IMR-90 (cell line): ENCODE data around the gene COPS7A. TPM values are rescaled to one million over a fixed set of nuclear protein-coding genes. Genes with fewer than 3 reads are reported as not detected.

Experiments
- ATAC-seq: fragments of 200-7000 bp; cut with Tn5 transposase; 2 replicates; pipeline ENCODE4 v1.9.1; 2020; ENCODE audit warnings: low read depth, mild to moderate bottlenecking, moderate library complexity
- BruUV-seq: library from RNA; stranded (reverse); fragments of 400-500 nt; replicated peaks from 2 replicates; lab custom pipeline; 2021; lab: Mats Ljungman, UMichigan
- CTCF ChIA-PET: fragments of 300-600 bp; formaldehyde crosslinking; extraction: SDS; loops from one replicate; lab custom pipeline; 2021; ENCODE audit warnings: antibody characterized with exemption; lab: Yijun Ruan, JAX
- POLR2A ChIA-PET: fragments of 300-600 bp; sonication (Branson Sonifier 250); formaldehyde crosslinking; loops from one replicate; lab custom pipeline; 2022; ENCODE audit warnings: antibody characterized with exemption; ENCODE audit not compliant: unreplicated experiment; lab: Charles Lee
- DNase-seq: peaks from one replicate; pipeline ENCODE4 v3.0.0; 2013
- H2AFZ ChIP-seq: replicated peaks from 2 replicates; pipeline ENCODE3; 2013; ENCODE audit warnings: low read length, mild to moderate bottlenecking; ENCODE audit not compliant: poor library complexity
- H2AK5ac ChIP-seq: 2 replicates; pipeline ENCODE4 v1.6.1; 2013; ENCODE audit warnings: low read depth, low read length, inconsistent platforms
- H2AK9ac ChIP-seq: replicated peaks from 2 replicates; pipeline ENCODE3; 2013; ENCODE audit warnings: mild to moderate bottlenecking, low read depth, low read length, moderate library complexity; ENCODE audit not compliant: poor library complexity
- H2BK120ac ChIP-seq: 2 replicates; pipeline ENCODE4 v1.6.1; 2013; ENCODE audit warnings: low read depth, low read length, inconsistent platforms
- H2BK15ac ChIP-seq: 3 replicates; pipeline ENCODE4 v1.6.1; 2013; ENCODE audit warnings: low read depth, low read length, inconsistent platforms
- H2BK20ac ChIP-seq: 2 replicates; pipeline ENCODE4 v1.6.1; 2013; ENCODE audit warnings: low read depth, mild to moderate bottlenecking, inconsistent platforms, low read length, moderate library complexity
- H2BK5ac ChIP-seq: 2 replicates; pipeline ENCODE4 v1.6.1; 2013; ENCODE audit warnings: mild to moderate bottlenecking, low read depth, low read length, inconsistent platforms; ENCODE audit not compliant: poor library complexity, severe bottlenecking
- H3K14ac ChIP-seq: replicated peaks from 2 replicates; pipeline ENCODE4 v1.6.1; 2013; ENCODE audit warnings: low read depth, low read length, inconsistent platforms
- H3K18ac ChIP-seq: 2 replicates; pipeline ENCODE4 v1.6.1; 2013; ENCODE audit warnings: low read depth, low read length, control low read depth
- H3K23ac ChIP-seq: 2 replicates; pipeline ENCODE4 v1.6.1; 2013; ENCODE audit warnings: low read depth, low read length, inconsistent platforms
- H3K27ac ChIP-seq: 2 replicates; pipeline ENCODE4 v1.5.1; 2013; ENCODE audit warnings: mild to moderate bottlenecking, control low read depth, low read length; ENCODE audit not compliant: insufficient read depth
- H3K27me3 ChIP-seq: 2 replicates; pipeline ENCODE4 v1.6.1; 2013; ENCODE audit warnings: low read length; ENCODE audit not compliant: control insufficient read depth, insufficient read depth
- H3K36me3 ChIP-seq: 2 replicates; pipeline ENCODE4 v1.6.1; 2013; ENCODE audit warnings: low read length, mixed read lengths; ENCODE audit not compliant: control insufficient read depth, insufficient read depth
- H3K4ac ChIP-seq: 2 replicates; pipeline ENCODE4 v1.6.1; 2013; ENCODE audit warnings: low read depth, low read length, inconsistent platforms
- H3K4me1 ChIP-seq: 2 replicates; pipeline ENCODE4 v1.6.1; 2013; ENCODE audit warnings: low read length, mixed read lengths; ENCODE audit not compliant: control insufficient read depth, insufficient read depth
- H3K4me2 ChIP-seq: 2 replicates; pipeline ENCODE4 v1.6.1; 2013; ENCODE audit warnings: low read depth, mild to moderate bottlenecking, control low read depth, low read length, moderate library complexity
- H3K4me3 ChIP-seq: 2 replicates; pipeline ENCODE4 v1.5.1; 2013; ENCODE audit warnings: low read depth, mild to moderate bottlenecking, control low read depth, low read length, moderate library complexity; ENCODE audit not compliant: insufficient read depth
- H3K56ac ChIP-seq: 2 replicates; pipeline ENCODE4 v1.6.1; 2013; ENCODE audit warnings: low read length, inconsistent platforms; ENCODE audit not compliant: insufficient read depth; ENCODE audit errors: extremely low read depth
- H3K79me1 ChIP-seq, 2 experiments: 2 replicates each; pipeline ENCODE4 v1.6.1; 2013; ENCODE audit warnings: low read length in 2 of 2, inconsistent platforms in 1 of 2, low read depth in 1 of 2
- H3K9ac ChIP-seq: 2 replicates; pipeline ENCODE4 v1.6.1; 2013; ENCODE audit warnings: low read depth, low read length, control low read depth
- H3K9me1 ChIP-seq: 2 replicates; pipeline ENCODE4 v1.6.1; 2013; ENCODE audit warnings: low read length, inconsistent platforms; ENCODE audit not compliant: insufficient read depth
- H3K9me3 ChIP-seq: 2 replicates; pipeline ENCODE4 v1.6.1; 2013; ENCODE audit warnings: low read length; ENCODE audit not compliant: control insufficient read depth, insufficient read depth
- H4K20me1 ChIP-seq: 2 replicates; pipeline ENCODE4 v1.6.1; 2013; ENCODE audit warnings: low read length, inconsistent platforms; ENCODE audit not compliant: insufficient read depth
- H4K5ac ChIP-seq: 2 replicates; pipeline ENCODE4 v1.6.1; 2013; ENCODE audit warnings: mild to moderate bottlenecking, low read depth, low read length, control low read depth
- H4K8ac ChIP-seq, 2 experiments: 2 replicates each; pipeline ENCODE4 v1.6.1; 2013; ENCODE audit warnings: low read depth in 2 of 2, low read length in 2 of 2, control low read depth in 1 of 2, inconsistent platforms in 1 of 2
- H4K91ac ChIP-seq: 2 replicates; pipeline ENCODE4 v1.6.1; 2013; ENCODE audit warnings: low read depth, low read length, inconsistent platforms; ENCODE audit not compliant: insufficient read depth
- MAZ ChIP-seq: IDR thresholded peaks from 2 replicates; pipeline ENCODE4 v1.6.1; 2012; ENCODE audit warnings: low read depth, mild to moderate bottlenecking, low read length, improper control_type of control experiment, moderate library complexity, borderline replicate concordance
- WGBS, 2 experiments: methylation state at CpG; one replicate each; pipeline versions ENCODE4 v1.1.5 to v1.1.7; 2013; ENCODE audit warnings: missing lambda C conversion rate in 2 of 2; ENCODE audit not compliant: insufficient read length in 1 of 2; ENCODE audit errors: extremely low coverage in 2 of 2; 5-methylcytosine and 5-hydroxymethylcytosine counted together
- dilution Hi-C: fragments of 300-500 bp; cut with HindIII; formaldehyde crosslinking; loops from one replicate; pipeline ENCODE4 v1.14.3; 2018; ENCODE audit warnings: low sequenced_read_pairs; ENCODE audit not compliant: unreplicated experiment
- in situ Hi-C: fragments of 300-500 bp; cut with MboI; formaldehyde crosslinking; loops from 3 replicates; pipeline ENCODE4 v1.14.3; 2019; ENCODE audit warnings: low sequenced_read_pairs, inconsistent platforms, mixed read lengths
- intact Hi-C: fragments of 100-400 bp; cut with micrococcal nuclease; formaldehyde crosslinking; loops from 2 replicates; pipeline ENCODE4 v1.10.0; 2022
- polyA plus RNA-seq, 3 experiments: library from polyadenylated mRNA; depleted of rRNA; stranded (reverse); fragments of >200 nt; gene quantifications; 2 replicates each; pipeline ENCODE4 v1.2.3, GENCODE V29; 2012; ENCODE audit warnings: low replicate concordance in 1 of 3
- total RNA-seq: library from RNA; depleted of rRNA; stranded (reverse); fragments of >200 nt; gene quantifications from 2 replicates; pipeline ENCODE4 v1.2.3, GENCODE V29; 2012

Gene COPS7A
- total and polyA plus RNA-seq, 2 of the 4 experiments (the other 2 are of a cell fraction): 58.8 to 135 TPM

DNA sequence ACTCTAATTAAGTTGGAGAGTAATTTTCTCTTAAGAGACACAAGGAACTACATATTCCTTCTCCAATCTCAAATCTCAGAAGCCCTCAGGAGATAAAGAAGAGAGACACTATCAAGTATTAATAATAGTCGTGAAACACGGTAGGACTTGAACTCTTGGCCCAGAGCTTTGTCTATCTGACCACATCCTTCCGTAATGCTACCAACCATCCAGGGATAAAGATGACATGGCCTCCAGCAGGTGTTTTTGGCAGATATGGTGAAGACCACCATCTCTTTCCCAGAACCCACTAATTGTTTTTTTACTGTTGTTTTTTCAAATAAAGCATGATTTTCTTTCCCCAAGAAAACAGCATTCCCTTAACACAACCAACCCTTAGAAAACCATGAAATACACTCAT, 38.0 kb upstream of the COPS7A start:
- no peak overlapping the region for H2BK120ac ChIP-seq
- no peak overlapping the region for H2BK20ac ChIP-seq
- H3K56ac ChIP-seq: no peak overlapping the region
- H4K8ac ChIP-seq: no peak overlapping the region
- intact Hi-C loops (loop anchor here (5.0 to 10.0 kb wide), 2 partner anchors 131 to 141 kb away; partner anchors contain the start of genes IFFO1 and P3H3), dilution Hi-C loops (no loop called here), in situ Hi-C loops (loop anchor here (10.0 kb wide), 1 partner anchor 111 kb away; no protein-coding TSS in a partner anchor)
- H3K9ac ChIP-seq: no peak overlapping the region
- H2BK15ac ChIP-seq: no peak overlapping the region
- TF ChIP-seq MAZ: no peak
- no peak overlapping the region for H4K91ac ChIP-seq
- H3K14ac ChIP-seq: no peak overlapping the region
- H3K4ac ChIP-seq: no peak overlapping the region
- H3K4me3 ChIP-seq: no peak overlapping the region
- peaks cover 5% of the 10 kb centered on the region for H3K4me1 ChIP-seq
- no peaks in the 10 kb centered on the region for H3K9me1 ChIP-seq
- peaks cover 18 to 62% of the 10 kb centered on the region in 2 experiments for H3K79me1 ChIP-seq
- no peak overlapping the region for H3K18ac ChIP-seq
- WGBS, 2 experiments: no CpG with 5 or more reads among the region's 3 CpGs
- peaks cover 6% of the 10 kb centered on the region; the same call in 1 of the 2 replicates for H3K36me3 ChIP-seq
- DNase-seq (no peak), ATAC-seq (no peak)
- ChIA-PET CTCF (interaction anchor here (0.6 to 0.8 kb wide), 2 partner anchors 21 to 237 kb away, joined by 3 read pairs; no protein-coding TSS in a partner anchor), POLR2A (no interaction called here)
- no peak overlapping the region for H2AK5ac ChIP-seq
- H3K27ac ChIP-seq: no peak overlapping the region
- no peak overlapping the region for H3K4me2 ChIP-seq
- no peak overlapping the region for H3K23ac ChIP-seq
- H4K20me1 ChIP-seq: peaks cover 29% of the 10 kb centered on the region; the same call in 1 of the 2 replicates
- no peaks in the 10 kb centered on the region for H3K27me3 ChIP-seq
- no peak overlapping the region for H2AFZ ChIP-seq
- no peaks in the 10 kb centered on the region for H3K9me3 ChIP-seq
- H2AK9ac ChIP-seq: no peak overlapping the region
- H2BK5ac ChIP-seq: no peak overlapping the region
- H4K5ac ChIP-seq: no peak overlapping the region
- BruUV-seq: no TSS peak
